Inflammatory macrophage (primary cell): ENCODE data around the gene TUFT1.

ENCODE experiments used
- DNase-seq, 2 donors: peaks; one replicate each; pipeline ENCODE4 v3.0.0-alpha.2; 2020 to 2022
- total RNA-seq, 18 experiments: gene quantifications; one replicate each; lab custom pipeline; 2026; ENCODE audit warnings: mixed read lengths in 6 of 18, inconsistent platforms in 2 of 18; lab: John Stamatoyannopoulos, UW

Gene TUFT1, protein sequence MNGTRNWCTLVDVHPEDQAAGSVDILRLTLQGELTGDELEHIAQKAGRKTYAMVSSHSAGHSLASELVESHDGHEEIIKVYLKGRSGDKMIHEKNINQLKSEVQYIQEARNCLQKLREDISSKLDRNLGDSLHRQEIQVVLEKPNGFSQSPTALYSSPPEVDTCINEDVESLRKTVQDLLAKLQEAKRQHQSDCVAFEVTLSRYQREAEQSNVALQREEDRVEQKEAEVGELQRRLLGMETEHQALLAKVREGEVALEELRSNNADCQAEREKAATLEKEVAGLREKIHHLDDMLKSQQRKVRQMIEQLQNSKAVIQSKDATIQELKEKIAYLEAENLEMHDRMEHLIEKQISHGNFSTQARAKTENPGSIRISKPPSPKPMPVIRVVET
- 2.4 to 6.3 (median 4.2) reads per million in 18 experiments for total RNA-seq

DNA sequence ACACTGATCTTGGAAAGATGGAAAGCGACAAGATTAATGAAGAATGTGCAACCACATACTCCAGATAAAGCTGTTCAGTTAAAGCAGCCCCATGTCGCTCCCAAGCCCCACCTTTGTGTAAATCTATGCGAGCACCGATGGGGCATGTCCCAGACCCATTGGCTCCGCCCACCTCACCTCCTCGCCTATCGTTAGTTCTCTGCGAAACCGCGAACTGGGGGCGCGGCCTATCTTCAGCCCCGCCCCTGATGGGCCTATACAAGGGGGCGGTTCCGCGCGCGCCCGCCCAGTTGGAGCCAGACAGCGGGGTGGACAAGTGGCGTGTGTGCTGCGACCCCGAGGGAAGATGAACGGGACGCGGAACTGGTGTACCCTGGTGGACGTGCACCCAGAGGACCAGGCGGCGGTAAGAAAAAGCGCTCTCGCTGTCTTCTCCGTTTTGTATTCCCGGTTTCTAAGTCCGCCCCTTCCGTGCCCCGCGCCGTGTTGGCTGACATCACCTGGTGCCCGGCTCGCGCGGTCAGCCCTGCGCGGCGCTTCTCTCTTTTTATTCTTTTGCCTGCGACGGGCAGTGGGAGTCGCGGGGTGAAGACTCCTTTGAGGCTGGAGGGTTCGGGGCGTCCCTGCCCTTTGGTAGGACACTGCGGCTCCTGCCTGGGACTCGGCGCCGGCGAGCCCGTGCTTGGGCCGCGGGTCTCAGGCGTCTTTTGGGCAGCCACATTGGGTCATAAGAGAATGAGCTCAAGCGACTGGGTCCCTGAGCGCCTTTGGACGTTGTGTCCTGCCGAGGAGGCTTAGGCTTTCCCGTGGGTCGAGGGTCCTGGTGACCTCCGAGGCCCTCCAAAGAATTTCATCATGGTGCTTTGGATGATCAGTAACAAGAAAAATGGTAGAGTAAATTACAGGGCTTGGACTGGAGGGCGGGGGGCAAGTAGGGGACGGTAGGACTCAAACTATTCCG, at the start of gene TUFT1:
TSS of gene TUFT1 (plus strand) at position 289 of the 961 bp plus-strand sequence. CDS start at position 347, 58 bp downstream.
- peak; percentile 88 to 92 for DNase-seq

DNA sequence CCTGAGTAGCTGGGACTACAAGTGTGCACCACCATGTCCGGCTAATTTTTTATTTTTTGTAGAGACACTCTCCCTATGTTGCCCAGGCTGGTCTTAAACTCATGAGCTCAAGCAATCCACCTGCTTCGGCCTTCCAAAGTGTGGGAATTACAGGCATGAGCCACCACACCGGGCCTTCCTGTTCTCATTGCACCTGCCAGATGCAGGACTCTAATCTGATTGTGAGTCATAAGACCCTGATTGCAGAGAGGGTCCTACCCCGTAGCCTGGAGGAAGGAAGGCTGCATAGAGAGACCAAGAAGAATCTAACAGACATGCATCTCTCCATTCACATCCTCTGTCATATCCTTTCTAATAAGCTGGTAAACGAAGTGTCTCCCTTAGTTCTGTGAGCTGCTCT, 48.5 kb upstream of the TUFT1 start:
- DNase-seq = no peak

DNA sequence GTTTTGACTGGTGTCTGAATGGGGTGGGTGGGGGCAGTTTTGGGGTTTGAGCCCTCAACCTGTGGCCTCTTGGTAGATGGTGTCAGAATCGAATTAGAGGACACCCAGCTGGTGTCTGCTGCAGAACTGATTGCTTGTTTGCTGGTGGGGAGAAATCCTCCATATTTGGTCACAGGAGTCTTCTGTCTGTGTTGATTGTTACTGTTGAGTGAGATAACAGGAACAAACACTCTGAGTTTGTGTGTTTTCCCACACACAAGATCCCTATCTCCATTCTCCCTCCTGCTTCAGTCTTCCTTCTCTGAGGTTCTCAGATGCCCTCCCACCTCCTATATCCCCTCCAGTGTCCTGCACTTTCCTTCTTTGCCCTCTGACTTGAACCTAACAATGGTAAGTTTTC, 48.0 kb upstream of the TUFT1 start:
- no peak for DNase-seq

DNA sequence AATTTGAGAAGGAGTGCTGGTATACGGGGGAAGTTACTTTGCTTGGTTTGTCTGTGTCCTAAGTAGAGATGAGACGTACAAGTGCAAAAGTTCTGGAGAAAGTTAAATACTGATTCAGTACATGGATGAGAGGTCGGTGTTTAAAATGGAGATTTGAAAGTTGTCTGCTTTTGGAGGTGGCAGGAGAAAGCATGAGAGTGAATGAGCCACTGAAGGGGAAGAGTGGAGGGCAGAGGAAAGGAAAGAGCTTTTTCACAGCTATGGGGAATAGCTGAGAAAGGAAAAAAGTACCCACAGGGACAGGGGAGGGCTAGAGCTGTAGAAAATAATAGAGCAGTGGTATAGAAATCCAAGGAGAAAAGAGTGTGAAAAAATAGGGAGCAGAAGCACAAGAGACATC, 47.1 kb upstream of the TUFT1 start:
- DNase-seq = no peak

DNA sequence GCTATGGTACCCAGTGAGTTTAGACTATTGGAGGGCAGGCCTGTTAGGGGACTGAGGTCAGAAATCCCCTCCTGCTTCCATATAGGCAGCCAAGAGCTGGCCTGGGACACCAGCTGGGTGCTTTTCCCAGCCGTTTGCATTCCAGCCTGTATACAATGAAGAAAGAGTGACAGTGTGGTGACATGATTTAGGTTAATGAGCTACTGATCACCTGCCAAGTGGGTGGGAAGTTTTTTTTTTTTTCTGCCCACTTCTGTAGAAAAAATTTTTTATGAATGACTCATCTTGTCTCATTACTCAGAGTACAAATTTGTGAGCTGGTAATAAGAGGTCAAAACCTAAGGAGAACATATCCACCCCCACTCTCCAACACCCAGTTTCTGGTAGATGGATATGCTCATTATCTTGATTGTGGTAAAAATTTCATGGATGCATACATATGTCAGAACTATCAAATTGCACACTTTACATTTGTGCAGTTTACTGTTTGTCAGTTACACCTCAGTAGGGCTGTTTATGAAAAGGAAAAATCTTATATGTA, 45.3 kb upstream of the TUFT1 start:
- DNase-seq = peak; percentile 37 to 52

DNA sequence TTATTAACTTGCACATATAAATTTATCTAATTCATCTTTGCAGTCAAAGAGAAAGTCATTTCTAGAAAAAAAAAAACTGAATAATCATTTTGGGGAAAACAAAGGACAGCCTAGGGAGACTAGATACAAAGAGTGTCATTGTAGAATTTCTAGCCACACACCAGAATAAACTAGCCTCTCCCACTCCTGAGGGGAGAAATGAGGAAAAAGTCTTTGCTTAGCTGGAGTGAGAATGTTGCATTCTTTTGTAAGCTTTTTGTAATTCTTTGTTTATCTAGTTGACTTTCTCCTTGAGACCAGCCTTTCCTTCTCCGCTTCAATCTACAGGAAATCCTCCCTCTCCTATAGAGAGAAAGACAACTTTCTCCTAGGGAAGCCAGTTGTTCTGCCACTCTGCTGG, 44.8 kb upstream of the TUFT1 start:
- DNase-seq = no peak

DNA sequence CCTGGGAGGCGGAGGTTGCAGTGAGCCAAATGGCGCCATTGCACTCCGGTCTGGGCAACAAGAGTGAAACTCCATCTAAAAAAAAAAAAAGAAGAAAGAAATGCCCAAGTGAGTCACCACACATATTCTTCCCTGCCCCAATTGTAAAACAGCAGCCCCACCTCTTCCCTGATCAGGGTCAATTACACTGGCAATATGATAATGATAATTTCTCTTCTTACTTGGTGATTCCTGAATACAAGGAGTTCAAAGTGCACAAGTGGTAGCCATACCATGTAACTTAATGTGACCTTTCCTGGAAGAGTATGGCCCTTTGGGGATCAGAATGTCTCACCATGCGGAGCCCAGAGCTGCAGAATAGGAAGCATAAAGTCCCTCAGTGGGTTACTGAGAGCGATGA, 40.7 kb upstream of the TUFT1 start:
- no peak for DNase-seq

DNA sequence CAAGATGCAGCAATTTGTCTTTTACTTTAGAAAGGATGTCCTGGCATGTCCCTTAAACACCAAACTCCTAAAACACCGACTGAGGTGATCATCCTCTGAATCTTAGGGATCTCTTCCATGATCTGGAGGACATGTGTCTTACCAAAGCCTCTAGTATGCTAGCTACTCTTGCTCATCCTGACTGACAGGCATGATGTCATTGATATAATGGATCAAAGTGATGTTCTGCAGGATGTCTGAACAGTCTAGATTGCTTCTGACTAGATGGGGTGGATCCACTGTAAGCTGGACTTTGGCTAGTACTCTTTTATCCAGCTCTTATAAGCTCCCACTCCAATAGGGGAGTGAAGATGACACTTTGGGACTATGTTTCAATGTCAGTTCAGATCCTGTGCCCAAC, 40.2 kb upstream of the TUFT1 start:
- no peak for DNase-seq

DNA sequence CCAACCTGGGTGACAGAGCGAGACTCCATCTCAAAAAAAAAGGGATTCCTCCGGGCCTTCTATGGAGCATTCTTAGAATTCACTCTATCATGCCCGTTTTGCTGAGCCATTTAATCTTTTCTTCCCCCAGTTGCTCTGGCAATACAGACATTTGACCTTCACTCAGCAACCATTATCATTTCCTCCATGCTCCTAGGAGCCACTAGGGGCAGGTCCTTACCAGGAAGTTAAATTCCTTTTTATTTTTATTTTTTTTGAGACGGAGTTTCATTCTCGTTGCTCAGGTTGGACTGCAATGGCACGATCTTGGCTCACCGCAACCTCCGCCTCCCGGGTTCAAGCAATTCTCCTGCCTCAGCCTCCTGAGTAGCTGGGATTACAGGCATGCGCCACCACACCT, 38.6 kb upstream of the TUFT1 start:
- no peak for DNase-seq

DNA sequence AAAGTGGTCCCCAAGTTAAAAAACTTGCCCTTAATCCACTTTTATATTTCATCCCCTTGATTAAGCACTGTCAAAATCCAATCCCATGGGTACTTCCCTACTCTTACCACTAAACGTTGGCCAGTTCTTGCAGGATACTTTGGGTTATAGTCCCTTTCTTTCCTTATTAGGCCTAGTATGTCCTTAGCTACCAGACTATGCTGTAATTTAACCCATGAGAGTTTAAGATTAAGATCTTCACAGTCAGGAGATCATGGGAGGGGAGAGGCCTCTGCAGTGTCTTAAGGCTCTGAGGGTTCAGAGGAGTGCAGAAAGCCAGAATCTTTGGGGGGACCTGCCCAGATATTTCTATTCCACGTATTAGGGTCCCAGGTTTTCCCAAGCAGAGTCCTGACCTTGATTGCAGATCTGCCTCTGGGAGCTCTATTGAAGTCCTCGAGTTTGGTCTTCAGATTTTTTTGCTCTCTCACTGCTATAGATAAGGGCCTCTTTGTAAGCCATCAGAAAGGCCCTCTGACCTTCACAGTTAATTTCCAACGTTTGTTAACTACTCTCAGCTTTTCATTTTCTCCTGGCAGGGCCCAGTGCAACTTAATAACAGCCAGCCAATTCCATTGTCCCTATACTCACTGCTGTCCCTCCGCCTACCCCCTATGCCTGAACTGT, 37.9 kb upstream of the TUFT1 start:
- DNase-seq = no peak

DNA sequence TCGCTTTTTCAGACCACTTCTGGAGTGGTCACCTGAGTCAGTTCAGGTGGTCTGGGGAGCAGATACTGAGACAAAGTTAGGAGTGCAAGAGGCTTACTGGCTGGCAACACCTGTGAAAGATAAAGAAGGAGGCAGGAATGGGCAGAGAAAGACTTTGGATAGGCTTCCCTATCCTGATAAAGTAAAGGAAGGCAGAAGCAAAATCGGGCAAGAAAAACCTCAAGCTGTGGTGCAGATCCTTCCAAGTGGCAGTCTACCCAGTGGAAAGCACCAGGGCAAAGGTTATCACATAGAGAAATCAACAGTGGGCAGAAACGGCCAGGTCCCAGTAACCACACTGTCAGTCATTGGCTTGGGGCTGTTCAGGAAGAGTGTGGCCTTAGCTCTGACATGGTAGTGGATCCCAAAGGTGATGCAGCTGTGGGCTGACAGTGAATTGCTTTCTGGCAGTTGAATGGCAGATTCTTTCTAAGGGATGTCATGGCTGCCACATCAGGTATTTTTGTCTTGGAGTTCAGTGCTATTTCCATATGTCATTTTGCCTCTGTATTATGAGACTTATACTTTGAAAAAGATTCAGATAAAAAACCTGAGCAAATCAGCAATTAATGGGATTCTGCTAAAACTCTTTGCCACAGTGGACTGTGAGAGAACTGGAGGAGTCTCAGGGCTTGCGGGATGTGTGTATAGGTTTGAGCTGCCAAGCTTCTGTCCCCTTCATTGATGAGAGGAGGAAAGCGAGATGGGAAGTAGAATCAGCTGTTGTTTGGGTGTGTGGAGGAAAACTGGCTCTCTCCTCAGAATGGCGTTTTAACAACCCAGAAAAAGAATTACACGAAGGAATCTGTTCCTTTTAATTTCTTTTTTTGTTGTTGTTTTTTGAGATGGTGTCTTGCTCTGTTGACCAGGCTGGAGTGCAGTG, 37.0 kb upstream of the TUFT1 start:
- no peak for DNase-seq

DNA sequence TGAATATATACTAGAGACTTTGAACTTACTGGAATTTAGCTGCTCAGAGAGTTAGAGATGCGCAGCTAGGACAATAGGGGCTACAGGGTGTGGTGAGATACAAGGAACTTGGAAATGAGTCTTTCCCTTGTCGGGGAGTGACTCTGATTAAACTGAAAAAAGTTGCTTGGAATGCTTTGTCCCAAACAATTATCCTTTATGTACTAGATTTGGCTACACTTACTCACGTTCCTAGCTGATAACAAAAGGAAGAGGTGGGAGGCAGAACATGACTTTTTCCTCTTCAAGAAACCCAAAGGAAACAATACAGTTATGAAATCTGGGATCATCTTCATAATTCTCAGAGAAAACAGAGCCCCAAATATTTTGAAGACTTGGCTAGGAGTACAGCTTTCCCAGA, 35.9 kb upstream of the TUFT1 start:
- DNase-seq = no peak

DNA sequence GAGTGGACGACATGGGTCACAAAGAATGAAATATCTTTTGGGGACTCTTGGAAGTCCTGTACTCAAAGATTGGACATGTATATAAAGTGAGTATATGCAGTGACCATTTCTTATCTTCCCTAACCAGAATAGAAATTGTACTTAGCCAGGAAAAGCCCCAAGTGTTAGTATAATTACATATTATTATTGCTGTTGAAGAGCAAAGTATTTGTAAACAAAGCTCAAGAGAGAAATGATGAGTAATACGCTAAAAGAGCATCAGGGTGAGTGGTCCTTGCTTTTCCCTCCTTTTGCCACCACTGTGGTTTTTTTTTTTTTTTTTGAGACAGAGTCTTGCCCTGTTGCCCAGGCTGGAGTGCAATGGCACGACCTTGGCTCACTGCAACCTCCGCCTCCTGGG, 35.4 kb upstream of the TUFT1 start:
- DNase-seq = no peak

DNA sequence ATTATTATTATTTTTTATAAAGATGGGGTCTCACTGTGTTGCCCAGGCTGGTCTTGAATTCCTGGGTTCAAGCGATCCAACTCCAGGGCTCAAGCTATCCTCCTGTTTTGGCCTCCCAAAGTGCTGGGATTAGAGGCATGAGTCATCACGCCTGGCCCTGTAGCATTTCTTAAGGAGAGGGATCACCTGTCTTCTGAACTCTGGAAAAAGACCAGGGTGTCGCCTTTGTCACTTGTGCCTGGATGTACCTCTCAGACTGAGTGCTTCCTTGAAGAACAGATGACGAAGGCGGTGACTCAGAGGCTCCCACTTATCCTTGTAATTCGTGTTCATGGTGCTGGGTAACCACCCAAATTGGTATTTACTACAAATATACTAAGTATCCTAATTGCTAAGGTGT, 31.3 kb upstream of the TUFT1 start:
- no peak for DNase-seq

DNA sequence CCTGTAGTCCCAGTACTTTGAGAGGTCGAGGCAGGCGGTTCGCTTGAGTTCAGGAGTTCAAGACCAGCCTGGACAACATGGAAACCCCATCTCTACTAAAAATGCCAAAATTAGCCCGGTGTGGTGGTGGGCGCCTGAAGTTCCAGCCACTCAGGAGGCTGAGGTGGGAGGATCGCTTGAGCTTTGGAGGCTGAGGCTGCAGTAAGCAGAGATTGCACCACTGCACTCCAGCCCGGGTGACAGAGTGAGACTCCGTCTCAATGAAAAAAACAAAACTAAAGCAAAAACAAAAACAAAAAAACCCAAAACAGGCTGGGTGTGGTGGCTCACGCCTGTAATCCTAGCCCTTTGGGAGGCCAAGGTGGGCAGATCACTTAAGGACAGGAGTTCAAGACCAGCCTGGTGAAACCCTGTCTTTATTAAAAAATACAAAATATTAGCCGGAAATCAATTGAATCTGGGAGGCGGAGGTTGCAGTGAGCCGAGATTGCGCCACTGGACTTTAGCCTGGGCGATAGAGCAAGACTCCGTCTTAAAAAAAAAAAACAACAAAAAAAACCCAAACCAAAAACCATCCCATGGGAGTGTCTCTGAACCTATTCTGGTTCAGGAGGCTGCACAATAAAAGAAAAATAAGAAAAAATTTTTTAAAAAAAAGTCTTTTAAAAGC, 30.6 kb upstream of the TUFT1 start:
- no peak for DNase-seq

DNA sequence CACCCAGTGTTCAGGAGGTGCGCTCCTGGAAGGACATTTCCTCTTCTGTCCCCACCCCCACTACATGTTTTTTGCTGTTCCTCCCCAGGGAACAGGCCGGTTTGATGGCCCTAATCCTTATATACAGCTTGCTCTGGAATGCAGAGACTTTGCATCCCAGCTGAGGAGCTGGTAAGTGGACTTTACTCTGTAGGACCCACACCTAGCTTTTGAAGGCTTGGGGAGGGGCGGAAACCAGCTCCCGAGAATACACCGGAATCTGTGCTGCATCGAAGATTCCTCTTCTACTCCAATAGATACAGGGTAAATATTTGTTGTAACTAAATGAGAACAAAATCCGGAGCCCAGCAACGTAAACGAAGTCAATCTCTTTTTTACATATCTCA, 30.1 kb upstream of the TUFT1 start:
- no peak for DNase-seq

DNA sequence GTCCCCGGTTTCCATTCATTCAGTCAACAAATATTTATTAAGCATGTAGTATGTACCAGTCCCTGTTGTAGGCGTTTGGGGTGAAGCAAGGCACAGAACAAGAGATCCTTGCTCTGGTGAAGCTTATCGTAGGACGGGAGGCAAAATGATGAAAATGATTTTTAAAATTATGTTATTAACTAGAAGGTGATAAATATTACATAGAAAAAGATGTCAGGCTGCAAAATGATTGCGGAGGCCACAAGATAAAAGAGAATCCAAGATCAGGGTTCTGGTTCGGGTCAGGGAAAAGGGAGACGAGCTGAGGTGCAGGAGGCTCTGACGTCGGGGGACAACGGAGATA, 29.5 kb upstream of the TUFT1 start:
- no peak for DNase-seq

DNA sequence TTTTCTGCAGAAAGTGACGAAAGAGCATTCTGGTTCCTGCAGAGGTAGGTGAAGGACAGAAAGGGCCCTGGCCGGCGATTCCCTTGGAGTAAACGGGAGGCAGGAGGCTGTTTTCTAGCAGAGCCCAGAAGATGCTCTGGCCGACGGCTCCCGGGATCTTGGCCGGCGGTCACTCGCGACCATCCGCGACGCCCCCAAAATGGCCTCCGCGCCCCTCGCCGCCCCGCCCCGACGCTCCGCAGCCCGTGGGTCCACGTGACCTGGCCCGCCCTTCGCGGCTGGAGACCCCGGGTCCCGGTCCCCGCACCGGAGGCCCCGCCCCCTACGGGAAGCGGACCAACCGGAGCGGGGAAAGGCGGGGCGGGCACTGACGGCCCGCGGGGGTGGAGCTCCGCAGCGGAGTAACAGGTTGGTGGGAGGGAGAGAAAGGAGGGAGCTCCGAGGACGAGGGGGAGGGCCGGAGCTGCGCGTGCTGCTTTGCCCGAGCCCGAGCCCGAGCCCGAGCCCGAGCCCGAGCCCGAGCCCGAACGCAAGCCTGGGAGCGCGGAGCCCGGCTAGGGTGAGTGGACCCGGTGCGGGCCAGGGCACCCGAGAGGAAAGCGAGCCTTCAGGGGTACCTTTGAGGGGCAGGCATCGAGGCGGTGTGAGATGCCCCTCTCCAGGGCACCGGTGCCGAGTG, 29.0 kb upstream of the TUFT1 start, which contains the start of gene CGN:
TSS of gene CGN (plus strand) at position 431 of the 679 bp plus-strand sequence. CDS start 7,133 bp downstream, outside the sequence.
- DNase-seq = peak; percentile 46 to 55

DNA sequence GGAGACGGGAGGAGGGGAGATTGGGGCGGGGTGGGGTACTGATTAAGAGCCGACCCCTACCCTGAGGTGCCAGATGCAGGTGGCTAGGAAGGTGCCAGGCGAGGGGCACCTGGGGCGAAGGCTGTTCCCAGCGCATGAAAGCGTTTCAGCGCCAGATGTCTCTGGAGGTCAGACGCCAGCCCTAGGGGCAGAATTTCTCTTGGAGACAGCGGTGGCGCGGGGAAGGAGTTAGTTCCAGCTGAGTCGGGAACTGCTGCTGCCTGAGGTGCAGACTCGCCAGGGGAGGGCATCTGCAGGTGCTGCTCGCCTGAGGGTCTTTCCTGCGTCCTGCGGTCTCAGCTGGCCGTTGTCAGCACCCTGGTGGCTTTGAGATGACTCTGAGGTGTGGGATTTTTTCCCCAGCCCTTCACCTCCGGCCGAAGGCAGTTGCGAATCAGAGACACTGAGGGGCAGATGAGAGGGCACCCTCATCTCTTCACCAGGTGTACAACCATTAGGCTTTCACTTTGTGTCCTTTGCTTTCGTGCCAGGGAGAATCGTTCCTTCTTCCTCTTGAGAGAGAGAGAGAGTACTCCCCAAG, 28.4 kb upstream of the TUFT1 start:
- peak; percentile 5 to 17 for DNase-seq

DNA sequence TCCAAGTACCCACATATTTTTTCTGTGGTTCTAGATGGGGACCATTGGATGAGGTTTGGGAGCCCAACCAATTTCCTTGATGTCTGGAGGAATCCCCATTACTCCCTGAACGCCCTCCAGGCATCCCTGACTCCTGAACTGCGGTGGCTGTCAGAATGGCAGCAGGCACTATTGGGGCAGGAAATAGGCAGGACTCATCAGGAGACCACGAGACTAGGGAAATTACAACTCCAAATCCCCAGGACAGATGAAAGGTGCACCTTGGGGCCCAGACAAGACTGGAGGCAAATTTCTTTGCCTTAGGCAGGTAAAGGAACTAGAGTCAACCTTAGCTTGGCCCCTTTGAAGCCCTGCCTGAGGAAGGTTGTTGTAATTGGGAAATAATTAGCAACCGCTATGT, 27.8 kb upstream of the TUFT1 start:
- DNase-seq = no peak
